Spleen (tissue), 11 donors: ENCODE measurements around the gene RBBP8. TPM values are rescaled to one million over a fixed set of nuclear protein-coding genes. Genes with fewer than 3 reads are reported as not detected.
A peak's percentile ranks its signal among the peaks of the same experiment; 100 is the strongest.
"Not testable (repeated sequence)": the region's sequence is repeated elsewhere in the genome, so short reads cannot be mapped to it uniquely, and the experiment has no call there.

ENCODE experiments used
- DNase-seq: peaks from one replicate; pipeline ENCODE4 v3.0.0-alpha.2; 2020
- H3K27ac ChIP-seq, 8 donors: fragments of 200-600 bp; sonication (generic) in 7 of 8; 1 replicate in 4 of 8; 2 replicates in 4 of 8; pipeline versions ENCODE4 v1.5.0 to v1.8.0; 2016 to 2021; ENCODE audit warnings: inconsistent platforms in 4 of 8, mild to moderate bottlenecking in 4 of 8, moderate library complexity in 1 of 8
- H3K27me3 ChIP-seq, 7 donors: fragments of 200-600 bp; sonication (generic) in 6 of 7; replicated peaks in 1 of 7; 1 replicate in 4 of 7; 2 replicates in 3 of 7; pipeline versions ENCODE4 v1.5.0 to v1.8.0; 2016 to 2021; ENCODE audit warnings: inconsistent platforms in 3 of 7, mild to moderate bottlenecking in 1 of 7
- H3K36me3 ChIP-seq, 6 donors: fragments of 200-600 bp; sonication (generic) in 5 of 6; 1 replicate in 4 of 6; 2 replicates in 2 of 6; pipeline versions ENCODE4 v1.5.0 to v1.8.0; 2016 to 2021; ENCODE audit warnings: inconsistent platforms in 2 of 6
- H3K4me1 ChIP-seq, 6 donors: fragments of 200-600 bp; sonication (generic) in 5 of 6; 1 replicate in 3 of 6; 2 replicates in 3 of 6; pipeline versions ENCODE4 v1.5.0 to v1.8.0; 2016 to 2021; ENCODE audit warnings: inconsistent platforms in 3 of 6
- H3K4me3 ChIP-seq, 8 donors: fragments of 200-600 bp; sonication (generic) in 7 of 8; 1 replicate in 4 of 8; 2 replicates in 4 of 8; pipeline versions ENCODE4 v1.5.0 to v1.8.0; 2016 to 2021; ENCODE audit warnings: inconsistent platforms in 4 of 8, mild to moderate bottlenecking in 4 of 8, moderate library complexity in 2 of 8
- H3K9me3 ChIP-seq, 8 donors: fragments of 200-600 bp; sonication (generic) in 7 of 8; 1 replicate in 4 of 8; 2 replicates in 4 of 8; pipeline versions ENCODE4 v1.5.0 to v1.8.0; 2016 to 2021; ENCODE audit warnings: inconsistent platforms in 4 of 8
- POLR2A ChIP-seq, 3 donors: fragments of 450-650 bp; IDR thresholded peaks; one replicate each; pipeline ENCODE4 v1.5.1; 2017; ENCODE audit warnings: antibody characterized with exemption in 3 of 3, mild to moderate bottlenecking in 1 of 3
- POLR2AphosphoS5 ChIP-seq, 3 donors: sonication (generic); formaldehyde crosslinking; IDR thresholded peaks; one replicate each; pipeline ENCODE4 v1.5.1; 2017; ENCODE audit warnings: antibody characterized with exemption in 3 of 3
- WGBS, 5 donors: extraction: QIAGEN DNeasy Blood & Tissue Kit in 3 of 5; methylation state at CpG; one replicate each; pipeline versions ENCODE4 v1.1.5 to v1.1.7; 2013 to 2018; 5-methylcytosine and 5-hydroxymethylcytosine counted together
- intact Hi-C: fragments of 100-400 bp; cut with DNase I; formaldehyde crosslinking; loops from one replicate; pipeline ENCODE4 v1.15.0; 2023; ENCODE audit warnings: low total_unique reads
- polyA plus RNA-seq, 3 donors: library from polyadenylated mRNA; stranded (reverse); fragments of 200-250 nt; gene quantifications; one replicate each; pipeline ENCODE4 v1.2.1, GENCODE V29; 2013
- total RNA-seq, 7 donors: library from RNA; depleted of rRNA in 3 of 7; stranded (reverse); fragments of >200 nt in 3 of 7; fragmentation: NEBNext Ultra II Directional in 4 of 7; extraction: Animal tissue kit (Norgen Biotek cat#: 25700) in 4 of 7; gene quantifications; one replicate each; pipeline versions ENCODE4 v1.1.0 to v1.2.1, GENCODE V29; 2016 to 2021
- TF ChIP-seq, protein P1 (sequence below), 11 experiments: fragments of 200-600 bp in 7 of 11; fragments of 450-650 bp in 4 of 11; sonication (generic) in 4 of 11; IDR thresholded peaks in 8 of 11; conservative IDR thresholded peaks in 3 of 11; 1 replicate in 7 of 11; 2 replicates in 4 of 11; pipeline versions ENCODE4 v1.4.0 to v1.8.0; 2016 to 2021; ENCODE audit warnings: antibody characterized with exemption in 11 of 11, inconsistent platforms in 4 of 11, mild to moderate bottlenecking in 1 of 11
- donor health status: healthy with polysubstance abuse.
- donor health status: DM: no; HTN: no; CAD: no; lungs with moderate emphysema.
- donor health status: DM: no; HTN: no; CAD: no.
- donor health status: Bipolar disorder and iron deficiency.
- donor health status: healthy.
- donor health status: DM: no; HTN: no; CAD: no.
- donor health status: DM: yes; HTN: yes; CAD: no.

The RBBP8 gene
- total and polyA plus RNA-seq, 10 donors = 10.6 to 21.4 (median 16.4) TPM

DNA sequence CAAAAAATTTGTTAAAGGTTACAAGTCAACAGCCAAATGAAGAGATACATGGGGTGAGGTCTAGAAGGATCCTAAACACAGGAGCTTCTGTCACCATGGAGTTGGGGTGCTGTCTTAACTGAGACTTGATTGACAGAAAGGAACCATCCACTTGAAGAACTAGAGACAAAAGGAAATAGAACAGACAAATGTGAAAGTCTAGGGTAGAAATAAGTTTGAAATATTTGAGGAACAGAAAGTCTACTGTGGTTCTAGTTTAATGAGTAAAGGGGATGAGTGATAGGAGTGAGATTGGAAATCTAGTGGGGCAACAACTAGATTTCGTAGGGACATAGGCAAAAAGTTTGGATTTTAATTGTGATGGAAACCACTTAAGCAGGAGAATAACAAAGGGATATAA lies 18.7 kb downstream of the RBBP8 start:
- TF ChIP-seq POLR2AphosphoS5 (IDR thresholded peaks at IDR 0.05) = no peak
- TF ChIP-seq POLR2A (IDR thresholded peaks at IDR 0.05) = no peak
- TF ChIP-seq, protein P1, sequence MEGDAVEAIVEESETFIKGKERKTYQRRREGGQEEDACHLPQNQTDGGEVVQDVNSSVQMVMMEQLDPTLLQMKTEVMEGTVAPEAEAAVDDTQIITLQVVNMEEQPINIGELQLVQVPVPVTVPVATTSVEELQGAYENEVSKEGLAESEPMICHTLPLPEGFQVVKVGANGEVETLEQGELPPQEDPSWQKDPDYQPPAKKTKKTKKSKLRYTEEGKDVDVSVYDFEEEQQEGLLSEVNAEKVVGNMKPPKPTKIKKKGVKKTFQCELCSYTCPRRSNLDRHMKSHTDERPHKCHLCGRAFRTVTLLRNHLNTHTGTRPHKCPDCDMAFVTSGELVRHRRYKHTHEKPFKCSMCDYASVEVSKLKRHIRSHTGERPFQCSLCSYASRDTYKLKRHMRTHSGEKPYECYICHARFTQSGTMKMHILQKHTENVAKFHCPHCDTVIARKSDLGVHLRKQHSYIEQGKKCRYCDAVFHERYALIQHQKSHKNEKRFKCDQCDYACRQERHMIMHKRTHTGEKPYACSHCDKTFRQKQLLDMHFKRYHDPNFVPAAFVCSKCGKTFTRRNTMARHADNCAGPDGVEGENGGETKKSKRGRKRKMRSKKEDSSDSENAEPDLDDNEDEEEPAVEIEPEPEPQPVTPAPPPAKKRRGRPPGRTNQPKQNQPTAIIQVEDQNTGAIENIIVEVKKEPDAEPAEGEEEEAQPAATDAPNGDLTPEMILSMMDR (IDR thresholded peaks at IDR 0.05 in 8 of 11, conservative IDR thresholded peaks at IDR 0.05 in 3 of 11) = no peak

DNA sequence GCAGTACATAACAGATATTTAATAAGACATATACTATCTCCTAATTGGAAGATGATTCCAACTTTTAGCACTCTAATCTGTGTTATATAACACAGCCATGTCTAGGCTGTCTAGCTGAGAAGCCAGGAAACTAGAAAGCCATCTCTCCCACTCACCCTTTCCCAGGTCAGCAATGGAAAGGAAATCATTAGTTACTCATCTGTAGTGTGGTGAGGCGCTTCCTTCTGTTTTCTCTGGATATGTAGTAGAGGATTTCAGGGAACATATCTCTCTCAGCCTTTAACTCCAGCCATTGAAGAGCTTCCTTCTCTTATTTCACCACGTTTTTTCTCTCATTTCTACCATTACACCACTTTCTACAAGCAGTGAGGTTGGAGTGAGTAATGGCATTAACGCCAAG lies 19.4 kb downstream of the RBBP8 start:
- Histone ChIP-seq H3K4me3 (no peak overlapping the region), H3K36me3 (peaks cover 0 to 67% (median 4%) of the 10 kb centered on the region in 6 donors), H3K9me3 (no peaks in the 10 kb centered on the region), H3K4me1 (peaks cover 0 to 7% (median 0%) of the 10 kb centered on the region in 6 donors), H3K27me3 (no peaks in the 10 kb centered on the region), H3K27ac (no peak overlapping the region)
- 83 to 94% (median 91%) methylated on average over 3 of the region's 3 CpGs for WGBS, 5 donors
- no peak for DNase-seq
- intact Hi-C loops = no loop called here
- TF ChIP-seq POLR2A (IDR thresholded peaks at IDR 0.05) = no peak
- TF ChIP-seq, protein P1 (IDR thresholded peaks at IDR 0.05 in 8 of 11, conservative IDR thresholded peaks at IDR 0.05 in 3 of 11) = no peak
- TF ChIP-seq POLR2AphosphoS5 (IDR thresholded peaks at IDR 0.05) = no peak

More for the DNA sequence above, 18.7 kb downstream of the RBBP8 start:
- Histone ChIP-seq H3K4me1 (peaks cover 0 to 7% (median 0%) of the 10 kb centered on the region in 6 donors), H3K9me3 (no peaks in the 10 kb centered on the region), H3K27me3 (no peaks in the 10 kb centered on the region), H3K27ac (no peak overlapping the region), H3K36me3 (peaks cover 0 to 70% (median 4%) of the 10 kb centered on the region in 6 donors), H3K4me3 (no peak overlapping the region)
- intact Hi-C loops = no loop called here
- 86 to 92% (median 89%) methylated on average over 1 of the region's 1 CpG for WGBS, 5 donors
- DNase-seq = no peak

DNA sequence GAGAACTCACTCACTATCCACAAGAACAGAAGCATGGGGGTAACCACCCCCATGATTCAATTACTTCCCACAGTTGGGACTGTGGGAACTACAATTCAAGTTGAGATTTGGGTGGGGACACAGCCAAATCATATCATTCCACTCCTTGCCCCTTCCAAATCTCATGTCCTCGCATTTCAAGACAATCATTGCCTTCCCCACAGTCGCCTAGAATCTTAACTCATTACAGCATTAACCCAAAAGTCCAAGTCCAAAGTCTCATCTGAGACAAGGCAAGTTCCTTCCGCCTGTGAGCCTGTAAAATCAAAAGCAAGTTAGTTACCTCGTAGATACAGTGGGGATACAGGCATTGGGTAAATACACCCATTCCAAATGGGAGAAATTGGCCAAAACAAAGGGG lies 20.9 kb downstream of the RBBP8 start:
- WGBS, 5 donors = 96 to 98% (median 98%) methylated on average over 4 of the region's 4 CpGs
- H3K27me3 ChIP-seq, DNase-seq, H3K4me1 ChIP-seq, H3K4me3 ChIP-seq, H3K9me3 ChIP-seq, intact Hi-C loops: not testable (repeated sequence)
- H3K36me3 ChIP-seq = peaks cover 0 to 71% (median 4%) of the 10 kb centered on the region in 6 donors
- H3K27ac ChIP-seq = peak overlapping the region in 1 of 8 donors; percentile 7

DNA sequence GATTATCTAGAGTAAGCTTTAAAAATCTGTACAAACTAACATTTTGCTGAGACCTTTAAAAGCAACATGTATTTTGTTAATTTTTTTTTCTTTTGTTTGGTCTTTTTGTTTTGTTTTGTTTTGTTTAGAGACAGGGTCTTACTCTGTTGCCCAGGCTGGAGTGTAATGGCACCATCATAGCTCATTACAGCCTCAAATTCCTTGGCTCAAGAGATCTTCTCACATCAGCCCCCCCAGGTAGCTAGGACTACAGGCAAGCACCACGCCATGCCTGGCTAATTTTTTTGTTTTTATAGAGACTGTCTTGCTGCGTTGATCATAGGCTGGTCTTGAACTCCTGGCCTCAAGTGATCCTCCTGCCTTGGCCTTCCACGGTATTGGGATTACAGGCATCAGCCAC lies 23.1 kb downstream of the RBBP8 start:
- Histone ChIP-seq H3K27me3 (no peaks in the 10 kb centered on the region), H3K9me3 (no peaks in the 10 kb centered on the region), H3K36me3 (peaks cover 0 to 58% (median 0%) of the 10 kb centered on the region in 6 donors), H3K4me1 (peaks cover 0 to 7% (median 0%) of the 10 kb centered on the region in 6 donors), H3K27ac (no peak overlapping the region), H3K4me3 (no peak overlapping the region)
- no peak for DNase-seq
- no peak for TF ChIP-seq POLR2A (IDR thresholded peaks at IDR 0.05)
- TF ChIP-seq POLR2AphosphoS5 (IDR thresholded peaks at IDR 0.05) = no peak
- TF ChIP-seq, protein P1 (IDR thresholded peaks at IDR 0.05 in 8 of 11, conservative IDR thresholded peaks at IDR 0.05 in 3 of 11) = no peak
- WGBS, 5 donors = 96 to 98% (median 97%) methylated on average over 3 of the region's 3 CpGs
- intact Hi-C loops = no loop called here

DNA sequence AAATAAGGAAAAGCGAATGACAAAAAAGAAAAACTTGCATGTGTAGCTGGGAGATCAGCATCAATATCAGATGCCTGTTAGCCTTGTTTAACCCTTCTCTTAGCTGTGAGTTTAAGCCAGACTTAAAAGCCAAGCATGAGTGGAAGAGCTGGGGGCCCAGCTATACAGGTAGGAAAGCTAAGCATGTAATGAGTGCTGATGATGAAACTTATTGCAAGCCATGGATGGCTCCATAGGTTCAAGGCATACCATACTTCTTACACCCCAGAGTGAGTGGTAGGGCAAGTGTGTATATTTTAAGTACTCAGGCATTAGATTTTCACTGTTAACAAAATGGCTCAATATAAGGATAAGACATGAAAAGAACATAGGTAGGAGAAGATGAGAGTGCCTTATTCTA lies 28.0 kb downstream of the RBBP8 start:
- intact Hi-C loops = no loop called here
- Histone ChIP-seq H3K4me1 (no peaks in the 10 kb centered on the region), H3K27ac (no peak overlapping the region), H3K27me3 (no peaks in the 10 kb centered on the region), H3K9me3 (no peaks in the 10 kb centered on the region), H3K36me3 (peaks cover 0 to 18% (median 0%) of the 10 kb centered on the region in 6 donors), H3K4me3 (no peak overlapping the region)
- no peak for DNase-seq
- 90 to 100% (median 100%) methylated on average over 1 of the region's 1 CpG for WGBS, 5 donors
- TF ChIP-seq POLR2AphosphoS5 (IDR thresholded peaks at IDR 0.05) = no peak
